Loucy (cell line): ENCODE measurements around the gene SERPINB8.

Experiments
- CTCF ChIP-seq: fragments of 200-600 bp; sonication (generic); conservative IDR thresholded peaks from 2 replicates; pipeline ENCODE4 v1.5.1; 2014; ENCODE audit warnings: mild to moderate bottlenecking, antibody characterized with exemption, low read length
- EZH2phosphoT487 ChIP-seq: fragments of 200-600 bp; IDR thresholded peaks from 2 replicates; pipeline ENCODE4 v1.6.1; 2018; ENCODE audit warnings: antibody characterized with exemption, mild to moderate bottlenecking, moderate library complexity, borderline replicate concordance

GRCh38 chr18:64029096-64029495, 59.2 kb downstream of the SERPINB8 start:
- TF ChIP-seq CTCF (no peak), EZH2phosphoT487 (no peak)
